ENCODE results near the gene WWOX. TPM values are rescaled to one million over a fixed set of nuclear protein-coding genes. Genes with fewer than 3 reads are reported as not detected.

WWOX gene
- polyA plus RNA-seq, 1 donor (not counting 4 experiments of a cell fraction or from before 2014, with no cell fraction given): 5.1 TPM

DNA sequence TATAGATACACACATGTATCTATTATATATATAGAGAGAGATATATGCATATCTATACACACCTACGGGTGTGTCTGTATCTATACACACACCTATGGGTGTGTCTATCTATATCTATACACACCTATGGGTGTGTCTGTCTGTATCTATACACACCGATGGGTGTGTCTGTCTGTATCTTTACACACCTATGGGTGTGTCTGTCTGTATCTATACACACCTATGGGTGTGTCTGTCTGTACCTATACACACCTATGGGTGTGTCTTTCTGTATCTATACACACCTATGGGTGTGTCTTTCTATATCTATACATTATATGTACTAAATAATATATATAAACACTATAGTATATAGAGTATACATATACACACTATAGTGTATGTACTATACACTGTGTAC is 762.6 kb downstream of the WWOX start:
- no peak overlapping the region for H3K4me2 ChIP-seq (ENCODE audit: control insufficient read depth, extremely low read depth, insufficient read depth, low read depth, low read length)
- dilution Hi-C loops (cut with MboI; ENCODE audit: extremely low pct_ligation_motif_present, low sequenced_read_pairs): no loop called here
- H3K4me3 ChIP-seq (ENCODE audit: control insufficient read depth in 2 of 3, extremely low read depth in 1 of 3, insufficient read depth in 2 of 3, low read depth in 1 of 3, low read length in 3 of 3): no peak overlapping the region
- no peak overlapping the region for H3K27ac ChIP-seq (ENCODE audit: control insufficient read depth, insufficient read depth, low read length)
- no peaks in the 10 kb centered on the region for H3K36me3 ChIP-seq (ENCODE audit: control insufficient read depth in 2 of 2, extremely low read depth in 1 of 2, insufficient read depth in 2 of 2, low read length in 2 of 2)
- FAIRE-seq (no peak), DNase-seq (ENCODE audit: low read depth, low spot score) (no peak)
- no peak for TF ChIP-seq EZH2 (IDR thresholded peaks at IDR 0.05; ENCODE audit: low read length)
- TF ChIP-seq, protein P1, sequence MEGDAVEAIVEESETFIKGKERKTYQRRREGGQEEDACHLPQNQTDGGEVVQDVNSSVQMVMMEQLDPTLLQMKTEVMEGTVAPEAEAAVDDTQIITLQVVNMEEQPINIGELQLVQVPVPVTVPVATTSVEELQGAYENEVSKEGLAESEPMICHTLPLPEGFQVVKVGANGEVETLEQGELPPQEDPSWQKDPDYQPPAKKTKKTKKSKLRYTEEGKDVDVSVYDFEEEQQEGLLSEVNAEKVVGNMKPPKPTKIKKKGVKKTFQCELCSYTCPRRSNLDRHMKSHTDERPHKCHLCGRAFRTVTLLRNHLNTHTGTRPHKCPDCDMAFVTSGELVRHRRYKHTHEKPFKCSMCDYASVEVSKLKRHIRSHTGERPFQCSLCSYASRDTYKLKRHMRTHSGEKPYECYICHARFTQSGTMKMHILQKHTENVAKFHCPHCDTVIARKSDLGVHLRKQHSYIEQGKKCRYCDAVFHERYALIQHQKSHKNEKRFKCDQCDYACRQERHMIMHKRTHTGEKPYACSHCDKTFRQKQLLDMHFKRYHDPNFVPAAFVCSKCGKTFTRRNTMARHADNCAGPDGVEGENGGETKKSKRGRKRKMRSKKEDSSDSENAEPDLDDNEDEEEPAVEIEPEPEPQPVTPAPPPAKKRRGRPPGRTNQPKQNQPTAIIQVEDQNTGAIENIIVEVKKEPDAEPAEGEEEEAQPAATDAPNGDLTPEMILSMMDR (optimal IDR thresholded peaks at IDR 0.05 in 1 of 3, IDR thresholded peaks at IDR 0.05 in 1 of 3, conservative IDR thresholded peaks at IDR 0.05 in 1 of 3; ENCODE audit: extremely low read depth in 1 of 3, insufficient read depth in 2 of 3, low read length in 3 of 3): no peak
- H3K9me1 ChIP-seq (ENCODE audit: control insufficient read depth, extremely low read depth, insufficient read depth, low read length): no peaks in the 10 kb centered on the region
- no peaks in the 10 kb centered on the region for H4K20me1 ChIP-seq (ENCODE audit: control insufficient read depth, extremely low read depth, insufficient read depth, low read length)
- H3K9me3 ChIP-seq (ENCODE audit: control insufficient read depth, low read depth, low read length): no peaks in the 10 kb centered on the region
- no peaks in the 10 kb centered on the region for H3K27me3 ChIP-seq (ENCODE audit: control insufficient read depth, extremely low read depth, insufficient read depth, low read length)
- no peak overlapping the region for H2AFZ ChIP-seq (ENCODE audit: control insufficient read depth, low read length)
- H3K79me2 ChIP-seq (ENCODE audit: control insufficient read depth, insufficient read depth, low read length): no peaks in the 10 kb centered on the region
- no peaks in the 10 kb centered on the region for H3K4me1 ChIP-seq (ENCODE audit: control insufficient read depth, extremely low read depth, insufficient read depth, low read length)
- H3K9ac ChIP-seq (ENCODE audit: control insufficient read depth, extremely low read depth, insufficient read depth, low read length): no peak overlapping the region

DNA sequence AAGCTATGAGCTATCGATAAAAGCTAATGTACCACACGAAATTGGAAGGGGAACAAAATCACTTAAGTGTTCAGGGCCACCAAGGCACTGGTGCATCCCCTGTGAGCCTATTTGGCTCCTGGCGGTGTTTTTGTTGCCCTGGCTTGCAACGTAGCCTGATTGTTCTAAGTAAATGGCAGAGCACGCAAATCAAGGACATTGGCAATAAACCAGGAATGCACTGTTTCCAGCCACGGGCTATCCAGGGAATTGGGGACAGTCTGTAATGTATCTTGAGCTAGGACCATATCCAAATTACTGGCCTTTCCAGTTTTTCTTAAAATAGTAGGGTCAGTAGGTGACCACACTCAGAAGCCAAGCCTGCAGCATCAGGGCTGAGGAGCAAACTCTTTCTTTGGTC is 767.1 kb downstream of the WWOX start:
- TF ChIP-seq, protein P1 (optimal IDR thresholded peaks at IDR 0.05 in 1 of 3, IDR thresholded peaks at IDR 0.05 in 1 of 3, conservative IDR thresholded peaks at IDR 0.05 in 1 of 3; ENCODE audit: extremely low read depth in 1 of 3, insufficient read depth in 2 of 3, low read length in 3 of 3): no peak
- TF ChIP-seq EZH2 (IDR thresholded peaks at IDR 0.05; ENCODE audit: low read length): no peak
- dilution Hi-C loops (cut with MboI; ENCODE audit: extremely low pct_ligation_motif_present, low sequenced_read_pairs): no loop called here
- no peak for FAIRE-seq

More for the DNA sequence above, 767.1 kb downstream of the WWOX start:
- Histone ChIP-seq H3K27me3 (ENCODE audit: control insufficient read depth, extremely low read depth, insufficient read depth, low read length) (no peaks in the 10 kb centered on the region), H3K27ac (ENCODE audit: control insufficient read depth, insufficient read depth, low read length) (no peak overlapping the region), H3K4me2 (ENCODE audit: control insufficient read depth, extremely low read depth, insufficient read depth, low read depth, low read length) (no peak overlapping the region), H3K36me3 (ENCODE audit: control insufficient read depth in 2 of 2, extremely low read depth in 1 of 2, insufficient read depth in 2 of 2, low read length in 2 of 2) (no peaks in the 10 kb centered on the region), H3K9me1 (ENCODE audit: control insufficient read depth, extremely low read depth, insufficient read depth, low read length) (no peaks in the 10 kb centered on the region), H3K79me2 (ENCODE audit: control insufficient read depth, insufficient read depth, low read length) (no peaks in the 10 kb centered on the region), H2AFZ (ENCODE audit: control insufficient read depth, low read length) (no peak overlapping the region), H3K9ac (ENCODE audit: control insufficient read depth, extremely low read depth, insufficient read depth, low read length) (no peak overlapping the region), H3K9me3 (ENCODE audit: control insufficient read depth, low read depth, low read length) (no peaks in the 10 kb centered on the region), H4K20me1 (ENCODE audit: control insufficient read depth, extremely low read depth, insufficient read depth, low read length) (no peaks in the 10 kb centered on the region), H3K4me3 (ENCODE audit: control insufficient read depth in 2 of 3, extremely low read depth in 1 of 3, insufficient read depth in 2 of 3, low read depth in 1 of 3, low read length in 3 of 3) (no peak overlapping the region), H3K4me1 (ENCODE audit: control insufficient read depth, extremely low read depth, insufficient read depth, low read length) (no peaks in the 10 kb centered on the region)
- DNase-seq (ENCODE audit: low read depth, low spot score): no peak

All from keratinocyte (primary cell).